Measurements from ENCODE around the gene PRR18. TPM values are rescaled to one million over a fixed set of nuclear protein-coding genes. Genes with fewer than 3 reads are reported as not detected.
"Not testable (repeated sequence)": the region's sequence is repeated elsewhere in the genome, so short reads cannot be mapped to it uniquely, and the experiment has no call there.

The PRR18 gene
- polyA plus RNA-seq, 1 donor: 11.3 TPM

DNA sequence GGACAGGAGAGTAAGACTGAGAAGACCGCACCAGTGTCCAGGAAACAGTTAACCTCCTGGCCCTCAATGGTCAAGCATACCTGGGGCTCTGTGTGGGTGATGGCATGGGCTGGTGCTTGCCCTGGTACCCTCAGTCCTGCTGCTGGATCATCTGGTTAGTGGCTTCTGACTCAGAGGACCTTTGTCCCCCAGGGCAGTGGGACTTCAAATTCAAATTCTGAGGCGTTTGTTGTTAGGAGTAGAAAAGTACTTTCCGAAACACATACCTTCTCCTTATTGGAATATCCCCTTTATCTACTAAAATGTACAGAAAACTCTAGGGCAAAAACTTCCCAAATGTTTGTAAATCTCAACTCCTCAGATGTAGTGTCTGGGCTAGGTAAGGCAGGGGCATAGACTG is 38.3 kb upstream of the PRR18 start:
- Histone ChIP-seq H3K4me3 (ENCODE audit: low read length) (no peak overlapping the region), H3K27ac (ENCODE audit: low read length) (no peak overlapping the region), H3K4me1 (ENCODE audit: control insufficient read depth, insufficient read depth, low read length) (peaks cover 7% of the 10 kb centered on the region), H3K36me3 (ENCODE audit: control insufficient read depth, insufficient read depth, low read length) (no peaks in the 10 kb centered on the region), H3K9me3 (ENCODE audit: control insufficient read depth, low read depth, low read length) (no peaks in the 10 kb centered on the region), H3K27me3 (ENCODE audit: control insufficient read depth, insufficient read depth, low read length) (no peaks in the 10 kb centered on the region)
- WGBS (ENCODE audit: insufficient coverage, low lambda C conversion rate): 100% methylated on average over 1 of the region's 3 CpGs
- DNase-seq: no peak

DNA sequence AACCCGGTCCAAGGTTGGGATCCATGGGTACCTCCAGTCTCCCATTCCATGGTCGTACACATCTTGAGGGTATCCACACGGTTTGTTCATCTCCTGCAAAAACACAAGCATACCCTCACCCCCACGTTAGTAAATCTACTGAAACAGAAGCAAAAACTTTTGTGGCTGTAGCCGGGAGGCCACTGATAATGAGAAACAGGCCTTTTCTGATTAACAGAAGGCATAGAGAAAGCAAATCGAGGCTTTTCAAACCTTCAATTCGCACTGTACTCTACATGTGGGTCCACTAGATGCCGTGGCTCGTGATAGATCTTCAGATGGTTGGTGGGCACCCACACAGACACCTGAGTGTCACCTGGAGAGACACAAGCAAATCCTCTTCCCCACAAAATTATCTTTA is 37.5 kb upstream of the PRR18 start:
- not testable (repeated sequence) for H3K9me3 ChIP-seq (ENCODE audit: control insufficient read depth, low read depth, low read length); H3K27ac ChIP-seq (ENCODE audit: low read length); H3K4me1 ChIP-seq (ENCODE audit: control insufficient read depth, insufficient read depth, low read length); DNase-seq; H3K27me3 ChIP-seq (ENCODE audit: control insufficient read depth, insufficient read depth, low read length); H3K36me3 ChIP-seq (ENCODE audit: control insufficient read depth, insufficient read depth, low read length); H3K4me3 ChIP-seq (ENCODE audit: low read length)
- 80% methylated on average over 1 of the region's 9 CpGs for WGBS (ENCODE audit: insufficient coverage, low lambda C conversion rate)

DNA sequence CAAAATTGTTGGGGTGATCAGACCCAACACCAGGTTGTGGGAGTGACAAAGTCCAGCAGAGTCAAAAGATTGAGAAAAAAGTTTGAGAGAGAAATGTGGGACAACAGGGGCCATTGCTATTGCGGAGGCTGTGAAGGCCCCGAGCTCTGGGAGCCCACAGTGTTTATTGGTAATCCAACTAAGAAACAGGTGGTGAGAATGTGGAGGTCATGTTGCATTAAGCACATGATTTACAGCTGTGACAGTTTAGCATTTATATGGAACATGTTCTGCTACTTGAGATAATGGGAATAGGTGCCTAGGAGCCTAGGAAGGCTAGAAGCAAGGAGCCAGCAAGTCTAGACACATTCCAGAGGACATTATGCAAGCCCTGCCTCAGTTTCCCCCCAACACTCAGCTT is 36.7 kb upstream of the PRR18 start:
- not testable (repeated sequence) for H3K4me1 ChIP-seq (ENCODE audit: control insufficient read depth, insufficient read depth, low read length); H3K27ac ChIP-seq (ENCODE audit: low read length); H3K27me3 ChIP-seq (ENCODE audit: control insufficient read depth, insufficient read depth, low read length); H3K36me3 ChIP-seq (ENCODE audit: control insufficient read depth, insufficient read depth, low read length); DNase-seq; H3K9me3 ChIP-seq (ENCODE audit: control insufficient read depth, low read depth, low read length); H3K4me3 ChIP-seq (ENCODE audit: low read length)
- WGBS (ENCODE audit: insufficient coverage, low lambda C conversion rate): no CpG with 5 or more reads among the region's 2 CpGs

DNA sequence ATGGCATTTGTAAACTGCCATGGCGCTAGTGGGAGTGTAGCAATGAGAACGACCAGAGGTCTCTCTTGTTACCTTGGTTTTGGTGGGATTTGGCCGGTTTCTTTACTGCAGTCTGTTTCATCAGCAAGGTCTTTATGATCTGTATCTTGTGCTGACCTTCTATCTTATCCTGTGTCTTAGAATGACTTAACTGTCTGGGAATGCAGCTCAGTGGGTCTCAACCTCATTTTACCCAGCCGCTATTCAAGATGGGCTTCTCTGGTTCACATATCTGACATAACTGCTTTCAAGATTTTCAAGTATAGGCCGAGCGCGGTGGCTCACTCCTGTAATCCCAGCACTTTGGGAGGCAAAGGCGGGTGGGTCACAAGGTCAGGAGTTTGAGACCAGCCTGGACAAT is 36.0 kb upstream of the PRR18 start:
- no CpG with 5 or more reads among the region's 8 CpGs for WGBS (ENCODE audit: insufficient coverage, low lambda C conversion rate)
- H3K9me3 ChIP-seq (ENCODE audit: control insufficient read depth, low read depth, low read length): no peaks in the 10 kb centered on the region
- no peak overlapping the region for H3K27ac ChIP-seq (ENCODE audit: low read length)

DNA sequence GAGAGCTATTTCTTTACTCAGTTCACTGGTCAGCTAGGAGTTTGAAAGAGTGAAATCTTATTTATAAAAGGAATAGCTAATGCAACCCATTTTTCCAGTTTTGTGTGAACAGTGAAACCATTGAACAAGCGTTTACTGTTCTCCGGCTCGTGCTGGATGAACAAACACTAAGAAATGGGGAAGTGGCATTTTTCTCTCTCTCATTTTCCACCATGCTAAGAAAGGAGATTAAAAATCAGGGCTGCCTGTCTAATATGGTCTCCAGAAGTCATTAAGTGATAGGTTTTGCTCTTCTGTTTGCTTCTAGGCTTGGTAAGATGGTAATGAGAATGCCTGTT is 34.9 kb upstream of the PRR18 start:
- DNase-seq: no peak
- Histone ChIP-seq H3K4me3 (ENCODE audit: low read length) (peak overlapping the region; percentile 95), H3K9me3 (ENCODE audit: control insufficient read depth, low read depth, low read length) (no peaks in the 10 kb centered on the region), H3K4me1 (ENCODE audit: control insufficient read depth, insufficient read depth, low read length) (peaks cover 9% of the 10 kb centered on the region), H3K27ac (ENCODE audit: low read length) (peak overlapping the region; percentile 82), H3K36me3 (ENCODE audit: control insufficient read depth, insufficient read depth, low read length) (peaks cover 4% of the 10 kb centered on the region), H3K27me3 (ENCODE audit: control insufficient read depth, insufficient read depth, low read length) (no peaks in the 10 kb centered on the region)
- WGBS (ENCODE audit: insufficient coverage, low lambda C conversion rate): 29% methylated on average over 3 of the region's 3 CpGs

More for the DNA sequence above, 36.0 kb upstream of the PRR18 start:
- peaks cover 9% of the 10 kb centered on the region for H3K4me1 ChIP-seq (ENCODE audit: control insufficient read depth, insufficient read depth, low read length)
- H3K27me3 ChIP-seq (ENCODE audit: control insufficient read depth, insufficient read depth, low read length): no peaks in the 10 kb centered on the region
- no peaks in the 10 kb centered on the region for H3K36me3 ChIP-seq (ENCODE audit: control insufficient read depth, insufficient read depth, low read length)
- DNase-seq: no peak
- H3K4me3 ChIP-seq (ENCODE audit: low read length): no peak overlapping the region

DNA sequence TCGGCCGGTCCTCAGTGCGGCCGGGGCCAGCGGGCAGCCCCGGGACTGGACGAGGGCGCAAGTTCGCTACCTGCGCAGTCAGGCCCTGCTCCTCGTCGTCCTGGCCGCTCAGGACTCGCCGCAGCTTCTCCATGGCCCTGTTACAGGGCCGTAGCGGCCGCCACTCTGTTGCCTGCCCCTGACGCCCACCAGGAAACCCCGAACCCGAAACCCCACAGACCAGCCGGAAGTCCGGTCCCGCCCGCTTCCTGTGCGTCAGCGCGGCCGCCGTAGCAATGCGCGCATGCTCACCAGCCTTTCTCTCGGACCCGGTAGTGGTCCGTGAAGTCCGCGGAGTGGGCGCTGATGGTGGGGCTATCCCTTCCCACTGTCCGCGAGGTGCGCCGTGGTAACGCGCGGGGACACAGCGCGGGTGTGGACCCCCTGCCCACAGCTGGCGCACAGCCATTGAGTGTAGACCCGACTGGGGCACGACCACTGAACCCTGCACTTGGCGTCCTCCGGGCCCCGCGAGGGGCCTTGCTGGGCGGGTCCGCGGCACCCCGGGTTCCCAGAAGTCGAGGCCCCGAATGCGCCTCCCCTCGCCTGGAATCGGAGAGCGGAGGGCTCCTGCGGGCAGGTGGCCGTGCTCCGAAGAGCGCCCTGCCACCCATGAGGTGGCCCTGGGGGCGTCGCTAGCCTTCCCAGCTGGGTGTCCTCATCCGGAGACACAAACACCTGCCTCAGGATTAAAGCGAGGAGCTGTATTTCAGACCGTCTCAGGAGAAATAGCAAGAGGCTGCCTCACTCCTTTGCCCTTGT is 34.4 kb upstream of the PRR18 start, which contains the start of gene SFT2D1:
Gene SFT2D1, minus strand, starts transcription at position 197 of the 801 bp plus-strand sequence. Its CDS starts 64 bp downstream, at position 133.
- peaks cover 7% of the 10 kb centered on the region for H3K36me3 ChIP-seq (ENCODE audit: control insufficient read depth, insufficient read depth, low read length)
- H3K27me3 ChIP-seq (ENCODE audit: control insufficient read depth, insufficient read depth, low read length): no peaks in the 10 kb centered on the region
- WGBS (ENCODE audit: insufficient coverage, low lambda C conversion rate): 0% methylated on average over 1 of the region's 73 CpGs
- peak within 1 kb of the TSS; percentile 95 for H3K4me3 ChIP-seq (ENCODE audit: low read length)
- H3K9me3 ChIP-seq (ENCODE audit: control insufficient read depth, low read depth, low read length): no peaks in the 10 kb centered on the region
- H3K27ac ChIP-seq (ENCODE audit: low read length): peak within 1 kb of the TSS; percentile 82
- peaks cover 9% of the 10 kb centered on the region for H3K4me1 ChIP-seq (ENCODE audit: control insufficient read depth, insufficient read depth, low read length)
- DNase-seq: peak; percentile 87 to 92

DNA sequence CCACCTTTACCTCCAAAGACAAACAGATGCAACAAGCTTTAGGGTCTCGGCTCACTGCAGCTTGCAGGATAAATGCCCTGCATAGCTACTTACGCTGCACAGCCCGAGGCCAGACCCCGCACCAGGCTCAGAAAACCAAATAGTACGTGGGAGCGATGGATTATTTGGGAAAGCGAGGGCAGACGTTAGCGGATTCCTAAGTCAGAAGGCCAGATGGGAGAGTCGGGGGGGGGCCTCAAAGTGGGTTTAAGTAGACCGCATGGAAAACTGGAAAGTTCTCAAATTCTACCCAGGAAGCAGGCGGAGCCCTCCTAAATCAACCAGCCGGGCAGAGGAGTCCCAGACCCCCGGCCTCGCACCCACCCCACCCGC is 33.8 kb upstream of the PRR18 start:
- Histone ChIP-seq H3K36me3 (ENCODE audit: control insufficient read depth, insufficient read depth, low read length) (peaks cover 13% of the 10 kb centered on the region), H3K9me3 (ENCODE audit: control insufficient read depth, low read depth, low read length) (no peaks in the 10 kb centered on the region), H3K27ac (ENCODE audit: low read length) (peak overlapping the region; percentile 82), H3K27me3 (ENCODE audit: control insufficient read depth, insufficient read depth, low read length) (no peaks in the 10 kb centered on the region), H3K4me3 (ENCODE audit: low read length) (peak overlapping the region; percentile 95), H3K4me1 (ENCODE audit: control insufficient read depth, insufficient read depth, low read length) (peaks cover 9% of the 10 kb centered on the region)
- WGBS (ENCODE audit: insufficient coverage, low lambda C conversion rate): no CpG with 5 or more reads among the region's 16 CpGs
- DNase-seq: peak in 1 of 2 donors; percentile 11

DNA sequence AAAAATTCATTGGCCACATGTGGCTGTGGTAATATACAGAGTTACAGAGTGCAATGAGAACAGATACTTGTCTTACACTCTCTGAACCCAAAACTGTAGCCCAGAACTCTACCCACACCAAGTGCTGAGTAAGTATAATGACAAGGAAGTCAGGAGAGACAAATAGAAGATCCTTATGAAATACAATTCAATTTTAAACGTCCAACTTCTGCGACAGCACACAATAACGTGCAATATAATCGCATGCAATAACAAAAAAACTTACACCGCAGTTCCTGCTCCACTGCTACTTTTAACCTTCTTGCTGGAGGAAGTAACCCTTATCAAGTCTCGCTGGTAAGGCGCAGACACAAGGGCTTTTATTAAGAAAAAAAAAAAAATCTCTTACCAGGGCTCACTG is 33.3 kb upstream of the PRR18 start:
- Histone ChIP-seq H3K27me3 (ENCODE audit: control insufficient read depth, insufficient read depth, low read length) (no peaks in the 10 kb centered on the region), H3K36me3 (ENCODE audit: control insufficient read depth, insufficient read depth, low read length) (peaks cover 18% of the 10 kb centered on the region), H3K9me3 (ENCODE audit: control insufficient read depth, low read depth, low read length) (no peaks in the 10 kb centered on the region), H3K4me1 (ENCODE audit: control insufficient read depth, insufficient read depth, low read length) (peaks cover 9% of the 10 kb centered on the region), H3K4me3 (ENCODE audit: low read length) (peak overlapping the region; percentile 95), H3K27ac (ENCODE audit: low read length) (no peak overlapping the region)
- WGBS (ENCODE audit: insufficient coverage, low lambda C conversion rate): 42% methylated on average over 2 of the region's 7 CpGs
- DNase-seq: no peak

DNA sequence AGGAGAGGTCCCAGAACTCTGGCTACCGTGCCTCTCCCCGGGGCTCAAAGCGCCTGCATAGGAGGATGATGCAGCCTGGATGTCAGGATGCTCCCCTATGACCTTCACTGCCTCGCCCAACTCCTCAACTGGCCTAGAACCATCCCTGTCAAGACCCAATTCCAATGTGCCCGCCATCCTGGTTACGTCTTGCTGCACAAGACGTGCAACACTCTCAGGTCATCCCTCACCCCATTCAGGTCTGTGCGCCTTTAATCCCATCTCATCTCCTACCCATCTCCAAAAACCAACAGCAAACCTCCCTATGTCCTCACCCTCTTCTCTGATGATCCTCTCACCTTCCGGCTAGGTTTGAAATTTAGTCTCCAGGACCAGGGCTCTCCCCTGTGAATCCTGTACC is 30.7 kb upstream of the PRR18 start:
- Histone ChIP-seq H3K4me1 (ENCODE audit: control insufficient read depth, insufficient read depth, low read length) (peaks cover 9% of the 10 kb centered on the region), H3K9me3 (ENCODE audit: control insufficient read depth, low read depth, low read length) (no peaks in the 10 kb centered on the region), H3K4me3 (ENCODE audit: low read length) (no peak overlapping the region), H3K27ac (ENCODE audit: low read length) (no peak overlapping the region), H3K27me3 (ENCODE audit: control insufficient read depth, insufficient read depth, low read length) (no peaks in the 10 kb centered on the region), H3K36me3 (ENCODE audit: control insufficient read depth, insufficient read depth, low read length) (peaks cover 32% of the 10 kb centered on the region)
- no peak for DNase-seq
- 100% methylated on average over 1 of the region's 9 CpGs for WGBS (ENCODE audit: insufficient coverage, low lambda C conversion rate)

DNA sequence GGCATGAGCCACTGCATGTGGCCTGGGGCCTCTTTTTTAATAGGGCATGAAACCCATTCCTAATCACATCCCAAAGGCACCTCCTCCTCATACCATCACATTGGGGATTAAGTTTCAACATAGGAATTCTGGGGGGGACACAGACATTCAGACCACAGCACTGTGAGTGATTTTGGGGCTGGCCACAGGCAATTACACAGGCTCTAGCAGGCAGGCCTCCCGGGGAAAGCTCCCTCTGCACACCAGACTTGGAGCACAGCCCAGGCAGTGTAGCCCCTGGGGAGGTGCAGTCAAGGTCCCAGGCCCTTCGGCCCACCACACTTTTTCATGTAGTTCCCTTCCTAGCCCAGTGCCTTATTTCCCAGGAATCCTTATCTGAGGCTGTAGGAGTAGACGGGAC is 28.7 kb upstream of the PRR18 start:
- H3K27ac ChIP-seq (ENCODE audit: low read length): no peak overlapping the region
- H3K4me3 ChIP-seq (ENCODE audit: low read length): no peak overlapping the region
- H3K36me3 ChIP-seq (ENCODE audit: control insufficient read depth, insufficient read depth, low read length): peaks cover 32% of the 10 kb centered on the region
- no peaks in the 10 kb centered on the region for H3K9me3 ChIP-seq (ENCODE audit: control insufficient read depth, low read depth, low read length)
- DNase-seq: no peak
- no peaks in the 10 kb centered on the region for H3K27me3 ChIP-seq (ENCODE audit: control insufficient read depth, insufficient read depth, low read length)
- WGBS (ENCODE audit: insufficient coverage, low lambda C conversion rate): no CpG with 5 or more reads among the region's 3 CpGs
- peaks cover 4% of the 10 kb centered on the region for H3K4me1 ChIP-seq (ENCODE audit: control insufficient read depth, insufficient read depth, low read length)

Data from large intestine (tissue), 3 donors.